GM18508 (cell line): ENCODE data around the gene LTO1.

ENCODE experiments used
- ATAC-seq: cut with Tn5 transposase; IDR thresholded peaks from one replicate; pipeline ENCODE4 v1.9.1; 2021; ENCODE audit warnings: moderate number of reproducible peaks; ENCODE audit not compliant: insufficient read depth, unreplicated experiment

The LTO1 gene

DNA sequence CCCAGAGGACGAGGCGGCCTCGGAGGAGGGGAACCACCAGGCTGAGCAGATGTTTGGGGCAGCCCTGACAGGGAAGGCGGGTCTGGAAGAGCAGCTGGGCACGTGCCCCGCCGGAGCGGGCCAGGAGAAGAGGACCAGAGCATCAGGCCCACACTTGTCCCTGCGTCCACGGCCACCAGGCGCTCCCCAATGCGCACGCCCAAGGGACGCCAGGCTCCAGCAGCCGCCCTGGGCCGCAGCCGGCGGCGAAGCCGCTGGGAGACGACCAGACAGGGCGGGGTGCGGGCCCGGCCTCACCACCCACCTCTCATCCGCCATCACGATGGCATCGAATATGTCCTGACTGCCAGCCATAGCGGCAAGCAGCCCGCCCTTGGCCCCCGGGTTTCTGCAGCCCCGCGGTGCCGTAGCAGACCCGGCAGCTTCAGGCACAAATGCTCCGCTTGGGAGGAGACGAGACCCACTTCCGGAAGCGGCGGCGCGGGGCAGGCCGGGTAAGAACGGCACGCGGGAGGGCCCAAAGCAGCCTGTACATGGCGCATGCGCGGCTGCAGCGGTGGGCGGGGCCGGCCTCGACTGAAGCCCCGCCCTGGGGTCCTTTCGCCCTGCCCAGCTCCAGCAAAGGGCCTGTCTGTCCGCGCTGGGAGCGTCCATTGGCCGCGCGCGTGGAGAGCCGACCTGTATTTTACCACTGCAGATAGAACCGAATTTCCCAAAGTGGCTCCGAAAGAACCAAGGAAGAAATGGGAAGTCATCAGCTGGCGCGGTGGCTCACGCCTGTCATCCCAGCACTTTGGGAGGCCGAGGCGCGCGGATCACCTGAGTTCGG, at the start of gene LTO1:
Gene LTO1 (minus strand): TSS at position 468 of the 829 bp plus-strand sequence. CDS start 114 bp downstream, at position 354.
- no peak for ATAC-seq

- ATAC-seq: no peak
These were observed 46.6 kb upstream of the LTO1 start for GRCh38 chr11:69721745-69722144.

- ATAC-seq: no peak
These were observed 46.0 kb upstream of the LTO1 start for GRCh38 chr11:69721106-69721505.

- ATAC-seq: no peak
These were observed 43.8 kb upstream of the LTO1 start for GRCh38 chr11:69718912-69719311.

GRCh38 chr11:69718147-69718546, 43.0 kb upstream of the LTO1 start:
- ATAC-seq: no peak

GRCh38 chr11:69716891-69717747, 42.0 kb upstream of the LTO1 start:
- no peak for ATAC-seq

DNA sequence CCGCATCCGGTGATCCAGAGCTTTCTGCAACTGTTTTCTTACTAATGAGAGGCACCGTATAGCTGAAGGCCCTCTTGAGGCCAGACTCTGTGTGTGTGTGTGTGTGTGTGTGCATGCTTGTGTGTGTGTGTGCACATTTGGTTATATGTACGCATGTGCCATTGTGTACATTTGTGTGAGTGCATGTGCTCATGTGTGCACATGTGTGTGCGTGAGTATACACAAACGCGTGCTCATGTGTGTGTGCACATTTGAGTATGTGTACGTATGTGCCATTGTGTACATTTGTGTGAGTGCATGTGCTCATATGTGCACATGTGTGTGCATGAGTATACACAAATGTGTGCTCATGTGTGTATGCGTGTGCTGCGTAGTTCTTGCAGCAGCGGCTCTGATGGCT, 40.9 kb upstream of the LTO1 start:
- ATAC-seq: no peak

GRCh38 chr11:69715446-69715845, 40.3 kb upstream of the LTO1 start:
- ATAC-seq: no peak

DNA sequence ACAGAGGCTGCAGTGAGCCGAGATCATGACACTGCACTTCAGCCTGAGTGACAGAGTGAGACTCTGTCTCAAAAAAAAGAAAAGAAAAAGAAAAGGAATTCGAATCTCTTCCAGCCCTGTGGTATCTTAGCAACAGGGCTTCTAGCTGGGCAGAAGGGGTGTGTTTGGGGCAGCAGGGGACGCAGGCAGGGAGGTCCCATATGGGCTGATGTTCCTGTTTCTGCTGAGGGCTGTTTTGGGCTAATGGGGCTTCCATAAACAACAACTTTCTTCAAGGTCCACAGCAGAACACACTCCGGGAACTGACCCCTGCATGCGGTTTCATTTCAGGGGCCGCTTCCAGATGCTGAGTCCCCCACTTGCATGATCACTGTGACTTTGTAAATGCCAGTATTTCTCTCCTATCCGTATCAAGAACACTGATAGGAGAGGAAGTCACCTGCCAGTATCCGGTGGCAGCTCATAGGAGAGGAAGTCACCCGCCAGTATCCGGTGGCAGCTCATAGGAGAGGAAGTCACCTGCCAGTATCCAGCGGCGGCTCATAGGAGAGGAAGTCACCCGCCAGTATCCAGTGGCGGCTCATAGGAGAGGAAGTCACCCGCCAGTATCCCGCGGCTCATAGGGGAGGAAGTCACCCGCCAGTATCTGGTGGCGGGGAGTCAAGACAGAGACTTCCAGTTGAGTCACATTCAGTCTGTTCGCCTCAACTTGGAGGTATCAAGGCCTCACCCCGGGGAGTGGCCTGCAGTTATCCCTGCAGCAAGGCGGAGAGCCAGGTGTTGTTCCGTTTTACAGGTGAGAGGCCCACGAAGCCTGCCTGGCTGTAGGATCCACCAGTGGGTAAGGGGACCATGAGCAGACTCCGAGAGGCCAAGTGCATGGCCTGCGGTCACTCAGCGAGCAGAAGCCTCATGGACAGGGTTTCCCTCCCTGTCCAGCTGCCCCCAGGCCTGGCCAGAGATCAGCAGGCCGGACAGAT, 37.0 kb upstream of the LTO1 start:
- ATAC-seq: no peak

GRCh38 chr11:69708736-69709401, 33.7 kb upstream of the LTO1 start:
- ATAC-seq: no peak

DNA sequence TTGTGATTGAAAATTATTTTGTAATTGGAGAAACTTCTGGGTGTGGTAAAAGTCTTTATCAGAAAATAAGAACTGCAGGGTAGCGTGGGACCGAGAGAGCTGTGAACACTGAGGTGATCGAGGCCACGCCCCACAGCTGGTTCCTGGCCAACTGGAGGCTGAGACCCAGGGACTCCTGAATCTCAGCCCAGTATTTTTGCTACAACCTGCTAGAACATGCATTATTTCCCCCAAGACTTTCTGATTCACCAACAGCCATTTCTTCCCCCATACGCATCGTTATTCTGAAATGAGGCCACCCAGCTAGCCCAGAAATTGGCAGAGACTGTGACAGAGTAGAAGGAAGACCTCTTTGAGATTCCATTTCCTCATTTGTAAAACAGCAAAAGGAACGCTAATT, 32.0 kb upstream of the LTO1 start:
- no peak for ATAC-seq

DNA sequence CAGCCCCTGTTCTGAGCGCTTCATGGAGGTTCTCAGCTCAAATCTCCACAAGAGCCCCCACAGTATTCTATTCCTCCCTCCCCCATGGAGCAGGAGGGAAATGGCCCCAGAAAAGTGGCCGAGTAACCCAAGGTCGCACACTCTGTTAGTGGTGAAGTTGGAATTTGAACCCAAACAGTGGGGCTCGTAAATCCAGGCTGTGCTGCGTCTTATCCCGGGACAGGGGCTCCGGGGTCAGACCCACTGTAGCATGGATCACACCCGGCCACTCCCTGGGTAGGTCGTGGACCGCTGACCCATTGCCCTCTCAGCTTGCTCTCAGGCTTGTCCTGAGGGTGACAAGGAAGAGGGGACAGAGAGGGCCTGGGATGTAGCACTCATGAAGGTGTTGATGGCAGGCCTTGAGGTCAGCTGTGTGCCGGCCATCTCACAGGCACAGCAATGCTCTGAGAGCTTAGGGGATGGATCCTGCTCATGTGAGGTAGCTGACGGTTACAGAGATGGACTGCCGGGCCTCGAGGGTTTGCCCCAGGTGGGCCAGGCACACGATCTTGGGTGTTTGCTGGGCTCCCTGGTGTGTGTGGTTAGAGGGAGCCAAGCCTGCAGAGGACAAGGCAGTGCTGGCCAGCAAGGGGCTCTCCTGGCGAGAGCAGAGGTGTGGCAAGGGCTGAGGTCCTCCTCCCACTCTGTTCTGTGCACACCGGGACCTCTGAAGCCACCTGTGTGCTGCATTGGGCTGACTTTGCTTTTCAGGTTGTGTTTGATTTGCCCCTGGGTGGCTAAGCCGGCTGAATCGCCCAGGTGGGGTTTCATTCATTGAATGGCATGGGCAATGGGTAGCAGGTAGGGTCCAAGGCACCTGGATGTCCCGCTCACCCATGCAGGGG, 31.0 kb upstream of the LTO1 start:
- ATAC-seq: no peak

DNA sequence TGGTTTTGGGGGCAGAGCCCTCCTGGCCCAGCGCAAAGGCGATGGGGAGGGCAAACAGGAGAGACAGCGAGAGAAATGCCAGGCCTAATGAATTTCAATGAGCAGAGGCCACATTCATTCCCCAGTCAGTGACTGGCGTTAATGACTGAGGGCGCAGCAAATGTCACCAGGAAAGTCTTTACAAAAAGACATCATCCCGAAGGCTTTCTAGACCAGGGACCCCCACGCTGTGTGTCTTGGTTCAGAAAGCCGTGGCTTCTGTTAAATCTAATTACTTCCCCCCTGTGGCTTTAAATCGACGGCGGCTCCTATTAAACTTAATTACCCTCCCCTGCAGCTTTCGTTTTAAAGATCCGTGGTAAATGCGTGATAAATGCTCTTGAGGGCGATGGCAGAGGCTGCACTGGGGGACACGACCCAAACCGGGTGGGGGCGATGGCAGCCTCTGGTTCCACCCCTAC, 30.2 kb upstream of the LTO1 start:
- ATAC-seq: no peak

DNA sequence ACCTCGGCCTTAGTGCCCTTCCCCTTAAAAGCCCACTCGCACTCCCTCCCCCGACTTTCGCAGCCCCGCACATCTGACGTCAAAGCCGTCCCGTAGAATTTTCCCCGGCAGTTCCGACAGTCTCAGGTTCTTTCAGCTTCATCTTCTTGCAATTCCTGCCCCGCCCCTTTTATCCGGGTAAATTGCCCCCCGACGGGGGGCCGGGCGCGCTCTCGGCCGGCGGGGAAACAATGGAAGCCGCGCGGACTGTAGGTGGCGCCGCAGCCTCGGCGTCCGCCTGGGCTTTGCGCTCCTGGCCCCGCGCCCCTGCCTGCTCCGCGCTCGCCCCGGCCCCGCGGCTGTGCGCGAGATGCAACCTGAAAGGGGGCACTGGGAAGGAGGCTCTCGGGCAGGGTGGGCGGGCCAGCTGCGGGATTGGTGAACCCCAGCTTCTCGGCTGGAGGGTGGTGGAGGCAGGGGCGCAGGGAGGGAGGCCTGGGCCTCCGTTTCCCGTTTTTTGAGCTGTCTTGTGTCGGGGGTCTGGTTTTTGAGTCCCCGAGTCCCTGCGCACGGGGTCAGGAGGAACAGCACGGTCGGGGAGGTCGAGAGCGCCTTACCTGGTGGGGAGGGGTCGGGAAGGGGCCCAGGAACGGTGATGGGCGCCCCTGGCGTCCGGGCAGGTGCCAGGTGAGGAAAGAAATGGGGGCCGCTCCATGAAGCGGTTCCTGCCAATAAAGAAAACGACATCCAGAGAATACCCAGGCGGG, 29.5 kb upstream of the LTO1 start:
- ATAC-seq: no peak

GRCh38 chr11:69703768-69704507, 28.8 kb upstream of the LTO1 start, which contains the start of gene FGF19:
Gene FGF19, minus strand, starts transcription at chr11:69704022. Its CDS starts 146 bp downstream, at chr11:69703876.
- ATAC-seq: no peak

DNA sequence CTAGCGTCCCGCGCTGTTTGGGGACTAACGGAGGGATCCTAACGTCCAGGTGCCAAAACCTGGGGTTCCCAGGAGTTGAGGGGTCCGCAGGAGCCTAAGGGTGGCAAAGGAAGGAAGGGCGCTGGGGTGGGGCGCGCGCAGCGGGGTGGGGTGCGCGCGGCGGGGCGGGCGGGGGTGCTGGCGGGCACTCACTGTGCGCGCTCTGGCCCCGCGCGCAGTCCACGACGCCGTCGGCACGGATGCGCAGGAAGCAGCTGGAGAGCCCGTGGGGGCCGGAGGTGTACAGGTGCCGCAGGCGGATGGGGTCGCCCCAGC, 28.3 kb upstream of the LTO1 start:
- ATAC-seq: no peak

DNA sequence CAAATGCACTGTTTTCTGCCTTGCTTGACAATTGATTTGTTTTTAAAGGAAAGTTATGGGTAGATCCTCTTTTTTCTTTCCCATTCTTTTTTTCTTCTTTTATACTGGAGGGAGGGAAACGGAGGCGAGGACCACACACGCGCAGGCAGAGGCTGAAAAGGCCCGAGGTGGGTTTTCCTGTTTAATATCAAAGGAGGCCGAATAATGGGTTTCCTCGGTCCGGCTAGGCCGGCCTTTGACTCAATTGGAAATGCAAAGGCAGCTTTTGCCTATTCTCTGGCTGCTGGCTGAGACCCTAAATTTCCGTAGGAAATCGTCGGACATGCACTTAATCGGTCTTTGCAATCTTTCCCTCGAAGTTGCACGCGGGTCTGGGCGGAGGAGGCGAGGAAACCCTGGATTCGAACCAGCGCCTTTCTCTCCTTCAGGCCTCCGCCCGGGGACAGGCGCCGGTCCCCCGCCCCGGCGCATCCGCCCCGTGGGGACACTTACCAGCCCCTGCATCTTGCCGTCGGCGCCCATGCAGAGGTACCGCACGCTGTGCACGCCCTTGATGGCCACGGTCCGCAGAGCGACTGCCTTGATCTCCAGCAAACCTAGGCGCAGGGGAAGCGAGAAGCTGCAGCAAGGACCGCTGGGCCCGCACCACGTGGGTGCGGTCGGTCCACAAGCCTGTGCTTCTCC, 27.8 kb upstream of the LTO1 start:
- ATAC-seq: no peak
